ENCODE measurements around the gene KIAA0825.

The KIAA0825 gene

GRCh38 chr5:94573349-94573748 is 45.1 kb downstream of the KIAA0825 start:
- peak; percentile 46 for DNase-seq (ENCODE audit: low read depth, low spot score)

- DNase-seq (ENCODE audit: low read depth, low spot score), result no peak
Measured at GRCh38 chr5:94571415-94571814, 47.0 kb downstream of the KIAA0825 start.

GRCh38 chr5:94564812-94565211 is 53.6 kb downstream of the KIAA0825 start:
- DNase-seq (ENCODE audit: low read depth, low spot score), result no peak

- DNase-seq (ENCODE audit: low read depth, low spot score), result no peak
Measured at GRCh38 chr5:94562327-94562971, 56.0 kb downstream of the KIAA0825 start.

- DNase-seq (ENCODE audit: low read depth, low spot score), result no peak
Measured at GRCh38 chr5:94558028-94558427, 60.4 kb downstream of the KIAA0825 start.

GRCh38 chr5:94551858-94552257 is 66.5 kb downstream of the KIAA0825 start:
- no peak for DNase-seq (ENCODE audit: low read depth, low spot score)

- no peak for DNase-seq (ENCODE audit: low read depth, low spot score)
Measured at GRCh38 chr5:94545870-94546625, 72.4 kb downstream of the KIAA0825 start.

GRCh38 chr5:94544875-94545547 is 73.4 kb downstream of the KIAA0825 start:
- DNase-seq (ENCODE audit: low read depth, low spot score), result no peak

- no peak for DNase-seq (ENCODE audit: low read depth, low spot score)
Measured at GRCh38 chr5:94544031-94544650, 74.3 kb downstream of the KIAA0825 start.

- no peak for DNase-seq (ENCODE audit: low read depth, low spot score)
Measured at GRCh38 chr5:94540856-94541494, 77.4 kb downstream of the KIAA0825 start.

GRCh38 chr5:94538260-94538659 is 80.1 kb downstream of the KIAA0825 start:
- no peak for DNase-seq (ENCODE audit: low read depth, low spot score)

- no peak for DNase-seq (ENCODE audit: low read depth, low spot score)
Measured at GRCh38 chr5:94526706-94527105, 91.7 kb downstream of the KIAA0825 start.

- no peak for DNase-seq (ENCODE audit: low read depth, low spot score)
Measured at GRCh38 chr5:94524841-94525697, 93.3 kb downstream of the KIAA0825 start.

- no peak for DNase-seq (ENCODE audit: low read depth, low spot score)
Measured at GRCh38 chr5:94523018-94523417, 95.4 kb downstream of the KIAA0825 start.

- no peak for DNase-seq (ENCODE audit: low read depth, low spot score)
Measured at GRCh38 chr5:94522117-94522516, 96.3 kb downstream of the KIAA0825 start.

- DNase-seq (ENCODE audit: low read depth, low spot score), result no peak
Measured at GRCh38 chr5:94517490-94518488, 100.6 kb downstream of the KIAA0825 start.

GRCh38 chr5:94516148-94516547 is 102.3 kb downstream of the KIAA0825 start:
- DNase-seq (ENCODE audit: low read depth, low spot score), result no peak

- DNase-seq (ENCODE audit: low read depth, low spot score), result no peak
Measured at GRCh38 chr5:94508461-94509148, 109.8 kb downstream of the KIAA0825 start.

Measured in ELF-1 (cell line).